ENCODE data around the gene TLX2. TPM values are rescaled to one million over a fixed set of nuclear protein-coding genes. Genes with fewer than 3 reads are reported as not detected.

Gene TLX2
- total and polyA plus RNA-seq, 2 of the 13 experiments (the other 11 are each of a cell fraction or from before 2014, with no cell fraction given), result 0.05 to 0.20 TPM

- TF ChIP-seq ZHX2 (IDR thresholded peaks at IDR 0.05; ENCODE audit: low read depth) (peak; percentile 95), ZHX2 (CRISPR knock-in tag; IDR thresholded peaks at IDR 0.05; ENCODE audit: borderline replicate concordance) (no peak), HBP1 (CRISPR knock-in tag; IDR thresholded peaks at IDR 0.05; ENCODE audit: low read depth) (peak; percentile 23; the same call in 1 of the 2 replicates), ZNF639 (CRISPR knock-in tag; conservative IDR thresholded peaks at IDR 0.05) (peak; percentile 68; the same call in 1 of the 2 replicates), PTBP1 (IDR thresholded peaks at IDR 0.05; ENCODE audit: low read depth, low read length, poor library complexity, severe bottlenecking) (peak; percentile 48), PHF8 (CRISPR knock-in tag; IDR thresholded peaks at IDR 0.05) (peak; percentile 53; the same call in 1 of the 2 replicates), SOX6 (IDR thresholded peaks at IDR 0.05) (no peak), SOX6 (CRISPR knock-in tag; IDR thresholded peaks at IDR 0.05) (peak; percentile 20; the same call in 1 of the 2 replicates), ZNF547 (CRISPR knock-in tag; IDR thresholded peaks at IDR 0.05) (peak; percentile 46; the same call in 1 of the 2 replicates), ZNF605 (CRISPR knock-in tag; IDR thresholded peaks at IDR 0.05) (0 out of 2 replicates have a peak, but pooled peaks have one; percentile 47), HNF1B (CRISPR knock-in tag; IDR thresholded peaks at IDR 0.05) (peak; percentile 49; the same call in 1 of the 2 replicates), HNF1A (IDR thresholded peaks at IDR 0.05; ENCODE audit: low read depth) (no peak), HNF1A (CRISPR knock-in tag; IDR thresholded peaks at IDR 0.05; ENCODE audit: borderline replicate concordance) (peak; percentile 23; the same call in 1 of the 2 replicates)
Observed at GRCh38 chr2:74553892-74554819, 39.9 kb downstream of the TLX2 start, which contains the start of the genes DOK1 and LOXL3 (continued).

Measured in HepG2 (cell line).